GM19324 (cell line): ENCODE measurements around the gene CYP8B1.

Source experiments
- ATAC-seq: cut with Tn5 transposase; IDR thresholded peaks from one replicate; pipeline ENCODE4 v1.9.1; 2021; ENCODE audit warnings: mild to moderate bottlenecking, moderate library complexity; ENCODE audit not compliant: unreplicated experiment, low FRiP score

Gene CYP8B1

DNA sequence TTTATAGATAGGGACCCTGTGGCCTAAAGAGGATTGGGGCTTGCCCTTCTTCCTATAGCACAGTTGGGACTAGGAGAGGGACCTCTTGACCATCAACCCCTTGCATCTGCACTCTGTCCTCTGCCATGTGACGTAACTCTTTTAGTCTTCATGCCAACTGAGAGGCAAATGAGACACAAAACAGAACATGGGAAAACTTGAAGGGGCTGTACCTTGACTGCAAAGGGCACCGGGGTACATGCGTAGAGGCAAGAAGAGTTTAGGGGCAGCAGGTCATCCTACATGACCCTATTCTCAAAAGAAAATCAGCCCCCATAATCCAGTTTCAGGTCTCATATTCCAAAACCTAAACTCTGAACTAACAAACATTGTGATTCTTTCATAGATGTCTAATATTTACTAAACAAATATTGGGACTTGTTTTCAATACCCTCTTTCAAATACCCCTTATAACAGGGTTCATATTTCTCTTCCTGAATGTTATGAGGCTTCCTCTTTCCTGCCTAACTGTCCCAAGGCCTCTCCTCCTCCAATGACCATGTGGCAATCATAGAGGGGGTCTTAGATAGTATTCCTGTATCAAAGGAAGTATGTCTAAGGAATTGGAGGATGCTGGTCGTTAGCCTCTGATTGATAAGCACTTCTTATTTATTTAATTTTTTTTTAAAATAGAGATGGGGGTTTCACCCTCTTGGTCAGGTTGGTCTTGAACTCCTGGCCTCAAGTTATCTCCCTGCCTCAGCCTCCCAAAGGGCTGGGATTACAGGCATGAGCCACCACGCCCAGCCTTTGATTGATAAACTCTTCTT, 45.8 kb downstream of the CYP8B1 start:
- ATAC-seq: no peak

DNA sequence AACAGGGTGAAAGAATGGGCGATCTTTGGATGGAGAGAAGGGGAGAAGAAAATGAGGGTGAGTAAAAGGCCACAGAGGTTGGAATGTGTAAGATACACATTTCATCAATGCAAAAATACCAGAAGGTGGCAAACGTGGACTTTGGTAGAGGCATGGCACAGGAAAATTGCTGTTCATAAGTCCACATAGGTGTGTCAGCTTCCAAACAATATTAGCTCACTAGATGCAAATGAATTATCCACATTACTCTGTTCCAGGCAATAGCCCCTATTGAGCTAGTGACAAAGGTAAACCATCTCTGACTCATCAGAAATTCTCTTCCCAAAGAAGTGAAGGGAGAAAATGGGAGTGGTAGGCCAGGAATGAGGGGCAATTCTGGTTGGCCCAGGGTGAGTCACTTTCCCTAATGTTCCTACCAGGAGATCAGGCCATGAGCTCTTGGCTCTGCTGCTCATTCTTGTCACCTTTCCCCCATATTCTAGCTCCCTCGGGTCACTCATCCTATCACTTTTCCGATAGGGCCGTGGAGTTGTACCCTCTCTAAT, 46.5 kb downstream of the CYP8B1 start:
- no peak for ATAC-seq

DNA sequence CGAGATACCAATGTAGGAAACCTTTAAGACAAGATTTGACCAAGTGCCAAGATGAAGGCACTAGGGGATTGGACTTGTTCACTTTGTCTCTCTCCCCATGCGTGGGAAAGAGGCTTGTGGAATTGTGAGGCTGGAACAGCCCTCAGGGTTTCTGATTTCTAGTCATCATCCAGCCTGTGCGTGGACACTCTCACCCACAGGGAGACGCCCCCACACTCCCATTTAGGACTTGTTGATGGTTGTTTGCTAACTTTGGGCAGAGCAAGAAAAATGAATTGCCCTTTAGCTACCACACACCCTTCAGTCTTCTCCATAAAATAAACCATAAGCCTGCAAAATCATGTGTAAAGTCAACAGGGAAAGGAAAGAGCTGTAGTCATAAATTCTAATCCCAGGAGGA, 48.0 kb downstream of the CYP8B1 start:
- no peak for ATAC-seq

DNA sequence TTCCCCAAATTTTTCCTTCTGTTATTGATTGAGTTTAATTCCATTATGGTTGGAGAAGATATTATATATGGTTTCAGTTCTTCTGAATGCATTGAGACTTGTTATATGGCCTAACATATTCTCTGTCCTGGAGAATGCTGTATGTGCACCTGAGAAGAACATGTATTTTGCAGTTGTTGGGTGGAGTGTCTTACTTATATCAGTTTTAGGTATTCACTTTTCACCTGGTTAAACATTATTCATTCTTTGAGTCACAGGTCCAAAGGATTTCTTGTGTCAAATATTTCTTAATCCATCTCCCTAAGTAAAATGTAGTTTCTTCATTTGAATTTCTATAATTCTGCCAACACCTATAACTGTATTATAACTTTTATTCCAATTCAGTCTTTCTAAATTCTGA, 48.7 kb downstream of the CYP8B1 start:
- no peak for ATAC-seq

DNA sequence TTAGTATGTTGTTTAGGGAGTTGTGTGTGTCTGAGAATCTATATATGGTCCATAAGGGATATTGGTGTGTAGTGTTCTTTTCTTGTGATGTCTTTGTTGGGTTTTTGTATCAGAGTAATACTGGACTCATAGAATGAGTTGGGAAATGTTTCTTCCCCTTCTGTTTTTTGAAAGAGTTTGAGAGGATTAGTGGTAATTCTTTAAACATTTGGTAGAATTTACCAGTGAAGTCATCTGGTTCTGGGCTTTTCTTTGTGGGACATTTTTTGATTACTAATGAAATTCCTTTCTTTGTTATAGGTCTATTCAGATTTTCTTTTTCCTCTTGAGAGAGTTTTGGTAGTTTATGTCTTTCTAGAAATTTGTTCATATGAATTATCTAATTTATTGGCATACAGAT, 49.5 kb downstream of the CYP8B1 start:
- no peak for ATAC-seq

DNA sequence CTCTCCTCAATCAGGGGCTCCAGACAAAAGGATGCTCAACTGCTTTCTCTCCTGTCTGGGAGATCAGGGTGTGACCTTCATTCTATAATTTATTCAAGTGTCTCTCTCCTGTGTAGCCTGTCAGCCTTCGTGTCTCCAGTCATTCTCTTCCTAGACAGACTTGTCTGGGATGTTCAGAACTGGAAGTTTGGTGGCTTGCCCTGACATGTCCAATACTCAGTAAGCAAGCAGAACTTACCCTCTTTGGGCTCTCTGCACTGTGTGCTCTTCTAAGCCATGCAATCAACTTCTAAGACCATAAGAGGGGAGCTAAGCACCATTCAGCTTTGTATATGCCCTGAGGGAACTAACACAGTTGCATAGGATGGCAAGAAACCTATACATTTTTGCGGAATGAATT, 52.3 kb downstream of the CYP8B1 start:
- no peak for ATAC-seq

DNA sequence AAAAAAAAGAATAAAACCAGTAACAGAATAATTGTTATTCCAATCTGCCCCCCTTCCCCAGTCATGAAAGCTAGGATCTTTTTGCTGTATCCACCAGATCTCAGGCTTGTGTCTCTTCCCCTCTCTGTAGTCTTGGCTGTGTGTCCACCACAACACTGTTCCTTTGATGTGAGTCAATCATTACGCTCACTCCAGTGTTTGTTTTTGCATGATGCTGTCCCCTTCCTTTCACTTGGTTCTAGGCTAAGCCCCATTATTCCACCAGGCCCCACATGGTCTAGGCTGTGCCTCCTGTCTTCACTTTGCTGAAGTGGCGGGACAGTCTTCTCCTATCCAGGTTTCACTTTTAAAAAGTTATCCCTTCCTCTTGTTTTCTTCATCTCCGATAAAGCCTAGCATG, 52.9 kb downstream of the CYP8B1 start:
- no peak for ATAC-seq
